ENCODE measurements around the gene EMC9.

EMC9 gene

DNA sequence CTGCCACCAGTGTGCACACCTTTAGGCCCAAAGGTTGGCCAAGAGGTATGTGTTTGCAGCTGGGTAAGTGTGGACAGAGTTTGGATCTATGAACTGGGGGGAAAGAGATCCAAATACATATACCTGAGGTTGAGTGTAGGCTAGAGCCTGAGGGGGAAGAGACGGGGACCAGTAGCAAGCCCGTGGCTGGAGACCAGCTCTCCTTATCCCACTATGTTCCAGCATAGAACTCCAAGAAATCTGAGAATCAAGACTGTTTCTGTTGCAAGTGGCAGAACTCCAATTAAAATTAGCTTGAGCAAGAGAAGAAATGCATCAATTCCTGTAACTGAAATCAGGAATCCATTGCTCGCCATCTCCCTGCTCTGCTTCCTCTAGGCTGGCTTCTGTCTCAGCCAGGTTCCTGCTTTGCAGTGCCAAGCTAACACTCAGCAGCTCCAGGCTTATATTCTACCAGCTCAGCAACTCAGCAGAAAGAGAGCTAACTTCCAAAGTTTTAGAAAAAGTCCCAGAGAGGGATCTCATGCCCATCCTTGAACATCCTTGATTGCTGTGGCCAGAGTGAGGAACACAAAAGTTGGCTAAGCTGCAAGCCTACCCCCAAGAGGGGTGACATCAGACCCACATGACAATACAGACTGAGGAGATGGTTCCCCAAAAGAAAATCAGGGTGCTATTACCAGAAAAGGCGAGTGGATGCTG lies 48.7 kb downstream of the EMC9 start:
- no peak for DNase-seq (ENCODE audit: low read depth in 4 of 4, low spot score in 1 of 4)

DNA sequence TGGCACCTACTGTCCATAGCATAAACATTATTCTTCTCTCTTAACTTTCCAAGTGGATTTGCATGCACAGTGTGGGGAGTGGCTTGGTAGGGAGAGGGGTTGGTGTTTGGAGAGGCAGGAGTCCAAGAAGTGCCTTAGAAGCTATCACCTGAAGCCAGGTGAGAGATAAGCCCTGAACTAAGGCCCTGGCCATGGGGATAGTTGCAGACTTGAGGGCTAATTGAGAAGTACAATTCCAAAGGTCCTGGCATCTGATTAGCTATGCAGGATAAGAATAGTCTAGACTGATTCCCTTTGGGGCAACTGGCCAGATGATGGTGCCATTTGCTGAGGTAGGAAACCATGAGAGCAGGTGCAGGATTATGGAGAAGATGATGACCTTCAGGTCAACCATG lies 49.3 kb downstream of the EMC9 start:
- DNase-seq (ENCODE audit: low read depth in 4 of 4, low spot score in 1 of 4), result no peak

DNA sequence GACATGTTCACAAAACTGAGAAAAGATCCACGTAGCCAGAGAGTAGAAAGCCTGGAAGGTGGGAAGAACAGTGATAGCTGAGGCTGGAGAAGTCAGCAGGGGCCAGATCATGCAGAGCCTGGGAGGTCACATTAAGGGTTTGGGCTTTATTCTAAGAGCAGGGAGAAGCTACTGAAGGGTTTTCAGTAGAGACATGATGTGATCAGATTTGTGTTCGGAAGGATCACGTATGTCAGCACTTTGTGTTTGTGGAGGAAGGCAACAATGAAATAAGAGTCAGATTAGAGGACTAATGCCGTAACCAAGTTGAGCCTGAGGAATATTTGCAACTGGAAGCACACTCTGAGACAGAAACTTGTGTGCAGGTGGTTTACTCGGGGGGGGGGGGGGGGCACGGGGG lies 51.5 kb downstream of the EMC9 start:
- no peak for DNase-seq (ENCODE audit: low read depth in 4 of 4, low spot score in 1 of 4)
